ENCODE measurements around the gene ARPP21. TPM values are rescaled to one million over a fixed set of nuclear protein-coding genes. Genes with fewer than 3 reads are reported as not detected.

Gene ARPP21
- total RNA-seq, 4 donors from 2014 or later: not detected

- no peak for TF ChIP-seq CTCF (IDR thresholded peaks at IDR 0.05; ENCODE audit: low read depth)
These were observed 12.1 kb downstream of the ARPP21 start for GRCh38 chr3:35651426-35651825.

- TF ChIP-seq CTCF (IDR thresholded peaks at IDR 0.05; ENCODE audit: low read depth): no peak
These were observed 12.5 kb downstream of the ARPP21 start for GRCh38 chr3:35651851-35652250.

GRCh38 chr3:35653347-35653746, 14.0 kb downstream of the ARPP21 start:
- no peak for TF ChIP-seq CTCF (IDR thresholded peaks at IDR 0.05; ENCODE audit: low read depth)

- no peak for TF ChIP-seq CTCF (IDR thresholded peaks at IDR 0.05; ENCODE audit: low read depth)
These were observed 15.2 kb downstream of the ARPP21 start for GRCh38 chr3:35654476-35654875.

GRCh38 chr3:35658686-35659085, 19.4 kb downstream of the ARPP21 start:
- no peak for TF ChIP-seq CTCF (IDR thresholded peaks at IDR 0.05; ENCODE audit: low read depth)

GRCh38 chr3:35659768-35660167, 20.4 kb downstream of the ARPP21 start:
- TF ChIP-seq CTCF (IDR thresholded peaks at IDR 0.05; ENCODE audit: low read depth): no peak

- TF ChIP-seq CTCF (IDR thresholded peaks at IDR 0.05; ENCODE audit: low read depth): no peak
These were observed 24.1 kb downstream of the ARPP21 start for GRCh38 chr3:35663471-35663870.
